ENCODE measurements around the gene BNC1.

- no peak for TF ChIP-seq POLR2A (IDR thresholded peaks at IDR 0.05; ENCODE audit: low read length)
- no peak for TF ChIP-seq GATA1 (IDR thresholded peaks at IDR 0.05; ENCODE audit: low read depth, low read length)
These were observed 36.4 kb upstream of the BNC1 start for GRCh38 chr15:83320844-83321243.

All from erythroblast (primary cell).